Aorta (tissue), 5 donors: ENCODE data around the gene NRG3. TPM values are rescaled to one million over a fixed set of nuclear protein-coding genes. Genes with fewer than 3 reads are reported as not detected.

Experiments
- ATAC-seq: fragments of 200-7000 bp; cut with Tn5 transposase; one replicate; pipeline ENCODE4 v1.9.1; 2022; ENCODE audit warnings: moderate library complexity; ENCODE audit not compliant: low FRiP score
- DNase-seq, 2 donors: peaks; one replicate each; pipeline ENCODE4 v3.0.0-alpha.2; 2020
- H3K27ac ChIP-seq, 2 donors: one replicate each; pipeline ENCODE4 v1.5.1; 2013; ENCODE audit warnings: low read length in 2 of 2, mild to moderate bottlenecking in 2 of 2, moderate library complexity in 2 of 2, control low read depth in 1 of 2, inconsistent platforms in 1 of 2, low read depth in 1 of 2
- H3K27me3 ChIP-seq, 2 donors: one replicate each; pipeline ENCODE4 v1.6.1; 2013; ENCODE audit warnings: control low read depth in 1 of 2, low read length in 1 of 2, mild to moderate bottlenecking in 1 of 2, moderate library complexity in 1 of 2; ENCODE audit not compliant: insufficient read depth in 2 of 2, control insufficient read depth in 1 of 2
- H3K36me3 ChIP-seq, 2 donors: one replicate each; pipeline ENCODE4 v1.6.1; 2013; ENCODE audit warnings: control low read depth in 1 of 2, low read length in 1 of 2, mild to moderate bottlenecking in 1 of 2; ENCODE audit not compliant: insufficient read depth in 2 of 2, control insufficient read depth in 1 of 2
- H3K4me1 ChIP-seq, 2 donors: one replicate each; pipeline ENCODE4 v1.6.1; 2013; ENCODE audit warnings: low read length in 2 of 2, control low read depth in 1 of 2, mild to moderate bottlenecking in 1 of 2, moderate library complexity in 1 of 2; ENCODE audit not compliant: insufficient read depth in 2 of 2, control insufficient read depth in 1 of 2
- H3K4me3 ChIP-seq, 2 donors: one replicate each; pipeline ENCODE4 v1.5.1; 2013; ENCODE audit warnings: low read length in 2 of 2, control low read depth in 1 of 2, mild to moderate bottlenecking in 1 of 2
- H3K9me3 ChIP-seq: one replicate; pipeline ENCODE4 v1.6.1; 2013; ENCODE audit warnings: mild to moderate bottlenecking, low read length; ENCODE audit not compliant: control insufficient read depth
- whole genome bisulfite sequencing, 2 donors: extraction: QIAGEN DNeasy Blood & Tissue Kit; methylation state at CpG; one replicate each; pipeline ENCODE4 v1.1.7; 2013; 5-methylcytosine and 5-hydroxymethylcytosine counted together
- intact Hi-C, 2 donors: fragments of 100-400 bp; cut with DNase I; formaldehyde crosslinking; loops; one replicate each; pipeline versions ENCODE4 v1.14.2 to v1.15.0; 2022
- polyA plus RNA-seq, 2 donors: library from polyadenylated mRNA; stranded (reverse); fragments of 200-250 nt; gene quantifications; one replicate each; pipeline ENCODE4 v1.2.3, GENCODE V29; 2013
- total RNA-seq, 2 donors: library from RNA; stranded (reverse); fragmentation: NEBNext Ultra II Directional; extraction: Animal tissue kit (Norgen Biotek cat#: 25700); gene quantifications; one replicate each; pipeline ENCODE4 v1.2.1, GENCODE V29; 2021
- donor health status: healthy with polysubstance abuse.
- donor health status: Bipolar disorder and iron deficiency.
- donor health status: DM: no; HTN: no; CAD: no.
- donor health status: DM: no; HTN: no; CAD: no.
- donor health status: DM: yes; HTN: yes; CAD: no.

Gene NRG3
- total and polyA plus RNA-seq, 4 donors, result 0.50 to 1.1 (median 0.84) TPM

- Histone ChIP-seq H3K4me3 (no peak overlapping the region), H3K27ac (no peak overlapping the region), H3K4me1 (no peaks in the 10 kb centered on the region), H3K27me3 (no peaks in the 10 kb centered on the region), H3K36me3 (no peaks in the 10 kb centered on the region), H3K9me3 (no peaks in the 10 kb centered on the region)
- DNase-seq, result no peak
- intact Hi-C loops, result no loop called here
- WGBS, 2 donors, result 86 to 89% methylated on average over 8 of the region's 8 CpGs
- no peak for ATAC-seq
These were observed 863.6 kb downstream of the NRG3 start for GRCh38 chr10:82738592-82738991.

GRCh38 chr10:82742478-82742877 is 867.5 kb downstream of the NRG3 start:
- no peaks in the 10 kb centered on the region for H3K36me3 ChIP-seq
- WGBS, 2 donors, result 30 to 35% methylated on average over 4 of the region's 4 CpGs
- H3K9me3 ChIP-seq, result peaks cover 1% of the 10 kb centered on the region
- no peak overlapping the region for H3K27ac ChIP-seq
- DNase-seq (peak in 1 of 2 donors; percentile 45), ATAC-seq (no peak)
- intact Hi-C loops, result no loop called here
- no peaks in the 10 kb centered on the region for H3K4me1 ChIP-seq
- H3K4me3 ChIP-seq, result no peak overlapping the region
- no peaks in the 10 kb centered on the region for H3K27me3 ChIP-seq

- Histone ChIP-seq H3K27ac (no peak overlapping the region), H3K36me3 (no peaks in the 10 kb centered on the region), H3K27me3 (no peaks in the 10 kb centered on the region), H3K9me3 (peaks cover 1% of the 10 kb centered on the region), H3K4me3 (no peak overlapping the region), H3K4me1 (no peaks in the 10 kb centered on the region)
- no peak for ATAC-seq
- 89 to 90% methylated on average over 7 of the region's 7 CpGs for WGBS, 2 donors
- intact Hi-C loops, result no loop called here
- no peak for DNase-seq
These were observed 867.9 kb downstream of the NRG3 start for GRCh38 chr10:82742898-82743297.

- Histone ChIP-seq H3K36me3 (no peaks in the 10 kb centered on the region), H3K27me3 (no peaks in the 10 kb centered on the region), H3K4me1 (no peaks in the 10 kb centered on the region), H3K9me3 (peaks cover 1% of the 10 kb centered on the region), H3K4me3 (no peak overlapping the region), H3K27ac (no peak overlapping the region)
- intact Hi-C loops, result loop anchor here in 1 of 2 donors (10.0 kb wide), 1 partner anchor 1266 kb away; no protein-coding TSS in a partner anchor
- ATAC-seq (no peak), DNase-seq (no peak)
These were observed 875.5 kb downstream of the NRG3 start for GRCh38 chr10:82750538-82750937.

- H3K27me3 ChIP-seq, result no peaks in the 10 kb centered on the region
- peaks cover 1% of the 10 kb centered on the region for H3K9me3 ChIP-seq
- DNase-seq, result no peak
- no peaks in the 10 kb centered on the region for H3K4me1 ChIP-seq
- H3K4me3 ChIP-seq, result no peak overlapping the region
- no peaks in the 10 kb centered on the region for H3K36me3 ChIP-seq
- intact Hi-C loops, result loop anchor here in 1 of 2 donors (10.0 kb wide), 1 partner anchor 1273 kb away; no protein-coding TSS in a partner anchor
- no peak overlapping the region for H3K27ac ChIP-seq
- ATAC-seq, result no peak
- WGBS, 2 donors, result 81 to 87% methylated on average over 3 of the region's 3 CpGs
These were observed 882.4 kb downstream of the NRG3 start for GRCh38 chr10:82757397-82757796.

- no peak for DNase-seq
These were observed 882.9 kb downstream of the NRG3 start for GRCh38 chr10:82757901-82758300.

GRCh38 chr10:82759050-82759449 is 884.1 kb downstream of the NRG3 start:
- H3K4me3 ChIP-seq, result no peak overlapping the region
- intact Hi-C loops, result loop anchor here in 1 of 2 donors (10.0 kb wide), 1 partner anchor 1274 kb away; no protein-coding TSS in a partner anchor
- H3K27me3 ChIP-seq, result no peaks in the 10 kb centered on the region

More at GRCh38 chr10:82757901-82758300, 882.9 kb downstream of the NRG3 start:
- peaks cover 1% of the 10 kb centered on the region for H3K9me3 ChIP-seq
- H3K36me3 ChIP-seq, result no peaks in the 10 kb centered on the region
- no peak for ATAC-seq
- no peak overlapping the region for H3K4me3 ChIP-seq
- H3K4me1 ChIP-seq, result no peaks in the 10 kb centered on the region
- intact Hi-C loops, result loop anchor here in 1 of 2 donors (10.0 kb wide), 1 partner anchor 1273 kb away; no protein-coding TSS in a partner anchor
- H3K27me3 ChIP-seq, result no peaks in the 10 kb centered on the region
- no peak overlapping the region for H3K27ac ChIP-seq

GRCh38 chr10:82762641-82763040 is 887.6 kb downstream of the NRG3 start:
- Histone ChIP-seq H3K9me3 (peaks cover 1% of the 10 kb centered on the region), H3K4me3 (no peak overlapping the region), H3K27ac (no peak overlapping the region), H3K36me3 (no peaks in the 10 kb centered on the region), H3K27me3 (no peaks in the 10 kb centered on the region), H3K4me1 (no peaks in the 10 kb centered on the region)
- no peak for ATAC-seq
- WGBS, 2 donors, result 86 to 87% methylated on average over 2 of the region's 2 CpGs
- no peak for DNase-seq
- intact Hi-C loops, result no loop called here

More at GRCh38 chr10:82759050-82759449, 884.1 kb downstream of the NRG3 start:
- Histone ChIP-seq H3K36me3 (no peaks in the 10 kb centered on the region), H3K27ac (no peak overlapping the region), H3K4me1 (no peaks in the 10 kb centered on the region), H3K9me3 (peaks cover 1% of the 10 kb centered on the region)
- ATAC-seq (no peak), DNase-seq (no peak)
- WGBS, 2 donors, result 100% methylated on average over 1 of the region's 1 CpG

- Histone ChIP-seq H3K4me3 (no peak overlapping the region), H3K4me1 (peaks cover 0 to 2% of the 10 kb centered on the region in 2 donors), H3K9me3 (no peaks in the 10 kb centered on the region), H3K27me3 (no peaks in the 10 kb centered on the region), H3K27ac (no peak overlapping the region), H3K36me3 (no peaks in the 10 kb centered on the region)
- no peak for ATAC-seq
- DNase-seq, result no peak
- 92 to 94% methylated on average over 5 of the region's 5 CpGs for WGBS, 2 donors
- intact Hi-C loops, result no loop called here
These were observed 893.0 kb downstream of the NRG3 start for GRCh38 chr10:82768040-82768439.
